Panc1 (cell line): Measurements from ENCODE around the gene SIGLEC15. TPM values are rescaled to one million over a fixed set of nuclear protein-coding genes. Genes with fewer than 3 reads are reported as not detected.

Source experiments
- ATAC-seq: fragments of 200-7000 bp; cut with Tn5 transposase; 2 replicates; pipeline ENCODE4 v1.9.1; 2020; ENCODE audit warnings: mild to moderate bottlenecking, moderate library complexity
- BruUV-seq: library from RNA; stranded (reverse); fragments of 400-500 nt; replicated peaks from 2 replicates; lab custom pipeline; 2021; lab: Mats Ljungman, UMichigan
- CTCF ChIA-PET: fragments of 300-600 bp; sonication (Branson Sonifier 250); formaldehyde crosslinking; loops from one replicate; lab custom pipeline; 2022; ENCODE audit warnings: antibody characterized with exemption; lab: Charles Lee
- POLR2A ChIA-PET: fragments of 300-600 bp; sonication (Branson Sonifier 250); formaldehyde crosslinking; loops from one replicate; lab custom pipeline; 2022; ENCODE audit warnings: antibody characterized with exemption; lab: Charles Lee
- DNase-seq: peaks from one replicate; pipeline ENCODE4 v3.0.0-alpha.2; 2010; ENCODE audit warnings: low read depth, low spot score
- H3K27ac ChIP-seq: 2 replicates; pipeline ENCODE4 v1.5.1; 2011; ENCODE audit warnings: mild to moderate bottlenecking, low read length, inconsistent platforms
- H3K27me3 ChIP-seq: fragments of 200-500 bp; sonication (Bioruptor generic); 2 replicates; pipeline ENCODE4 v1.6.0; 2014; ENCODE audit warnings: low read length, inconsistent platforms; ENCODE audit not compliant: control insufficient read depth, insufficient read depth
- H3K36me3 ChIP-seq: fragments of 200-500 bp; sonication (Bioruptor generic); 2 replicates; pipeline ENCODE4 v1.5.1; 2014; ENCODE audit warnings: inconsistent platforms, mild to moderate bottlenecking, low read length, moderate library complexity; ENCODE audit not compliant: control insufficient read depth, insufficient read depth
- H3K4me1 ChIP-seq: 2 replicates; pipeline ENCODE4 v1.5.1; 2011; ENCODE audit warnings: inconsistent platforms, mild to moderate bottlenecking, low read length, moderate library complexity; ENCODE audit not compliant: control insufficient read depth, insufficient read depth
- H3K4me3 ChIP-seq, 2 experiments: 2 replicates each; pipeline ENCODE4 v1.5.1; 2011 to 2012; ENCODE audit warnings: low read depth in 2 of 2, low read length in 2 of 2, mild to moderate bottlenecking in 2 of 2, inconsistent platforms in 1 of 2, moderate library complexity in 1 of 2
- H3K9me3 ChIP-seq: fragments of 200-500 bp; sonication (Bioruptor generic); 2 replicates; pipeline ENCODE4 v1.5.1; 2014; ENCODE audit warnings: low read depth, mild to moderate bottlenecking, inconsistent platforms, low read length, moderate library complexity; ENCODE audit not compliant: control insufficient read depth, insufficient read depth
- CTCF ChIP-seq: fragments of 450-650 bp; IDR thresholded peaks from 2 replicates; pipeline ENCODE4 v1.5.1; 2017; ENCODE audit warnings: mild to moderate bottlenecking
- POLR2AphosphoS5 ChIP-seq: IDR thresholded peaks from 2 replicates; pipeline ENCODE4 v1.6.1; 2012; ENCODE audit warnings: mild to moderate bottlenecking, low read depth, low read length, moderate library complexity
- REST ChIP-seq, 2 experiments: IDR thresholded peaks; 2 replicates each; pipeline ENCODE4 v1.6.1; 2011 to 2012; ENCODE audit warnings: low read depth in 2 of 2, control low read depth in 1 of 2, low read length in 1 of 2, mild to moderate bottlenecking in 1 of 2, moderate library complexity in 1 of 2; ENCODE audit not compliant: insufficient read depth in 1 of 2
- SIN3A ChIP-seq: IDR thresholded peaks from 2 replicates; pipeline ENCODE4 v1.6.1; 2012; ENCODE audit warnings: low read depth, mild to moderate bottlenecking, low read length, moderate library complexity, borderline replicate concordance; ENCODE audit not compliant: insufficient read depth
- TCF7L2 ChIP-seq: IDR thresholded peaks from 2 replicates; pipeline ENCODE4 v1.6.1; 2011; ENCODE audit warnings: mild to moderate bottlenecking, low read depth, low read length, inconsistent platforms
- in situ Hi-C: cut with HindIII; loops from 2 replicates; pipeline ENCODE4 v1.10.0; 2016; ENCODE audit warnings: low sequenced_read_pairs, low pct_unique_long_range_greater_than_20kb
- intact Hi-C: fragments of 100-400 bp; cut with micrococcal nuclease; formaldehyde crosslinking; loops from one replicate; pipeline ENCODE4 v1.10.0; 2022; ENCODE audit not compliant: unreplicated experiment
- total RNA-seq: library from RNA; stranded (reverse); gene quantifications from one replicate; pipeline ENCODE4 v1.2.1, GENCODE V29; 2021; ENCODE audit not compliant: unreplicated experiment

Gene SIGLEC15
- total RNA-seq, 1 experiment from 2014 or later: 0.23 TPM

GRCh38 chr18:45890606-45891005 lies 65.1 kb downstream of the SIGLEC15 start:
- H3K36me3 ChIP-seq: no peaks in the 10 kb centered on the region; the same call in 1 of the 2 replicates
- in situ Hi-C loops (no loop called here), intact Hi-C loops (no loop called here)
- no peak for DNase-seq
- ChIA-PET CTCF (no interaction called here), POLR2A (no interaction called here)
- no peaks in the 10 kb centered on the region for H3K27me3 ChIP-seq
- no peak overlapping the region for H3K4me3 ChIP-seq
- H3K27ac ChIP-seq: no peak overlapping the region
- no peaks in the 10 kb centered on the region for H3K4me1 ChIP-seq
- ATAC-seq: no peak
- no peaks in the 10 kb centered on the region for H3K9me3 ChIP-seq
- BruUV-seq: no TSS peak
- TF ChIP-seq CTCF: no peak
- TF ChIP-seq POLR2AphosphoS5: no peak
- TF ChIP-seq SIN3A: no peak
- TF ChIP-seq TCF7L2: no peak
- no peak for TF ChIP-seq REST (IDR thresholded peaks at IDR 0.05; ENCODE audit: insufficient read depth in 1 of 2, low read depth in 2 of 2, low read length in 1 of 2)

GRCh38 chr18:45891806-45892205 lies 66.3 kb downstream of the SIGLEC15 start:
- no peak overlapping the region for H3K4me3 ChIP-seq
- H3K9me3 ChIP-seq: no peaks in the 10 kb centered on the region
- ATAC-seq (no peak), DNase-seq (no peak)
- no peaks in the 10 kb centered on the region; the same call in 1 of the 2 replicates for H3K36me3 ChIP-seq
- ChIA-PET POLR2A (no interaction called here), CTCF (no interaction called here)
- intact Hi-C loops: no loop called here
- no peaks in the 10 kb centered on the region for H3K4me1 ChIP-seq
- H3K27ac ChIP-seq: no peak overlapping the region
- H3K27me3 ChIP-seq: no peaks in the 10 kb centered on the region
- in situ Hi-C loops: no loop called here
- TF ChIP-seq CTCF (no peak), REST (IDR thresholded peaks at IDR 0.05; ENCODE audit: insufficient read depth in 1 of 2, low read depth in 2 of 2, low read length in 1 of 2) (no peak), SIN3A (no peak), TCF7L2 (no peak), POLR2AphosphoS5 (no peak)
- BruUV-seq: no TSS peak

Other genes starting within 250 kb of the SIGLEC15 start
- gene SLC14A2, start 210.2 kb upstream of the SIGLEC15 start, total RNA-seq: not detected
- 1.2 TPM for gene SLC14A1, start 101.5 kb upstream of the SIGLEC15 start, total RNA-seq
- gene EPG5, start 141.7 kb downstream of the SIGLEC15 start, total RNA-seq: 12.9 TPM
- 0.39 TPM for gene PSTPIP2, start 246.6 kb downstream of the SIGLEC15 start, total RNA-seq